ENCODE measurements around the gene POU2F3.

POU2F3 gene

GRCh38 chr11:120210626-120211521 is 29.1 kb upstream of the POU2F3 start, which contains the start of gene OAF:
TSS of gene OAF (plus strand) at chr11:120211032. CDS start at chr11:120211280, 248 bp downstream.
- peak in 1 of 2 experiments; percentile 52 for DNase-seq

- no peak for DNase-seq
Measured at GRCh38 chr11:120211522-120212258, 28.2 kb upstream of the POU2F3 start.

GRCh38 chr11:120212259-120212878 is 27.6 kb upstream of the POU2F3 start:
- no peak for DNase-seq

- no peak for DNase-seq
Measured at GRCh38 chr11:120212926-120213325, 27.0 kb upstream of the POU2F3 start.

- no peak for DNase-seq
Measured at GRCh38 chr11:120214581-120214980, 25.4 kb upstream of the POU2F3 start.

- DNase-seq = no peak
Measured at GRCh38 chr11:120215634-120216033, 24.3 kb upstream of the POU2F3 start.

- DNase-seq = peak in 1 of 2 experiments; percentile 7
Measured at GRCh38 chr11:120216426-120217102, 23.4 kb upstream of the POU2F3 start.

- DNase-seq = no peak
Measured at GRCh38 chr11:120217526-120217925, 22.4 kb upstream of the POU2F3 start.

- no peak for DNase-seq
Measured at GRCh38 chr11:120217941-120218694, 21.8 kb upstream of the POU2F3 start.

GRCh38 chr11:120218695-120219033 is 21.3 kb upstream of the POU2F3 start:
- DNase-seq = no peak

- no peak for DNase-seq
Measured at GRCh38 chr11:120219232-120219937, 20.6 kb upstream of the POU2F3 start.

- DNase-seq = no peak
Measured at GRCh38 chr11:120219938-120220746, 19.8 kb upstream of the POU2F3 start.

- DNase-seq = no peak
Measured at GRCh38 chr11:120220747-120221037, 19.2 kb upstream of the POU2F3 start.

GRCh38 chr11:120221115-120221752 is 18.7 kb upstream of the POU2F3 start:
- no peak for DNase-seq

GRCh38 chr11:120222916-120223315 is 17.0 kb upstream of the POU2F3 start:
- peak; percentile 37 to 75 for DNase-seq

GRCh38 chr11:120223793-120224192 is 16.1 kb upstream of the POU2F3 start:
- no peak for DNase-seq

GRCh38 chr11:120224361-120224760 is 15.6 kb upstream of the POU2F3 start:
- DNase-seq = no peak

- DNase-seq = no peak
Measured at GRCh38 chr11:120224972-120225909, 14.7 kb upstream of the POU2F3 start.

- DNase-seq = no peak
Measured at GRCh38 chr11:120226242-120226641, 13.7 kb upstream of the POU2F3 start.
